HG02678 (cell line): ENCODE measurements around the gene PLD3.
"Not testable (repeated sequence)": the region's sequence is repeated elsewhere in the genome, so short reads cannot be mapped to it uniquely, and the experiment has no call there.

Experiments used
- ATAC-seq: cut with Tn5 transposase; IDR thresholded peaks from one replicate; pipeline ENCODE4 v1.9.1; 2021; ENCODE audit warnings: mild to moderate bottlenecking, moderate library complexity; ENCODE audit not compliant: unreplicated experiment

PLD3 gene

DNA sequence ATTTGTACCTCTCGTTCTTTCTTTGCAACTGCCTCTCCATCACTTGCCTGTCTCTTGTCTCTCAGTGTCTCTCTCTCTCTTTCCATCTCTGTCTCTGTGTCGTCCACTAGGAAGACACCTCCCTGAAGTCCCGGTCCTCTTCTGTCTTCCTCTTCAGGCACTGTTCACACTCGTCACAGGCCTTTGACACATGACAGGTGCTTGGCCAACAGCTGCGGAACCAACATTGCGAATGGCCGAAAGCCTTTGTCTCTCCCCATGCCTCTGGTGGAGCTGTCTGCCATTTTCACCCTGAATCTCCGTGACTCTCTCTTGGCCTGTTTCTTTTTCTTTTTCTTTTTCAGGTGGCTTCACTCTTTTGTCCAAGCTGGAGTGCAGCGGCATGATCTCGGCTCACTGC is 38.7 kb downstream of the PLD3 start:
- ATAC-seq, result no peak

DNA sequence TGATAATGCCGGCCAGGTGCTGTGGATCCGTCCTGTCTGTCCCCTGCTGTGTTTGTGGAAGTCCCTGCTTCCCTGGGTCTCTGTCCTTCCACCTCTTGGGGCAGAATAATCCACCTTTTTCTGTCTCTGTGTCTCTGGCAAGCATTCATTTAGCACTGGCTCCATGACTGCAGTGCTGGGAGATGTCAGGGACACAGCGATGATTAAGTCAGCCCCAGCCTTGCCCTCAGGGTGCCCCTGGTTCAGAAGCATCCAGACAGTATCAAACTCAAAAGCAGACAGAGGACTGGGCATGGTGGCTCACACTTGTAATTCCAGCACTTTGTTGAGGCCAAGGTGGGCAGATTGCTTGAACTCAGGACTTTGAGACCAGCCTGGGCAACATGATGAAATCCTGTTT is 40.0 kb downstream of the PLD3 start:
- no peak for ATAC-seq

DNA sequence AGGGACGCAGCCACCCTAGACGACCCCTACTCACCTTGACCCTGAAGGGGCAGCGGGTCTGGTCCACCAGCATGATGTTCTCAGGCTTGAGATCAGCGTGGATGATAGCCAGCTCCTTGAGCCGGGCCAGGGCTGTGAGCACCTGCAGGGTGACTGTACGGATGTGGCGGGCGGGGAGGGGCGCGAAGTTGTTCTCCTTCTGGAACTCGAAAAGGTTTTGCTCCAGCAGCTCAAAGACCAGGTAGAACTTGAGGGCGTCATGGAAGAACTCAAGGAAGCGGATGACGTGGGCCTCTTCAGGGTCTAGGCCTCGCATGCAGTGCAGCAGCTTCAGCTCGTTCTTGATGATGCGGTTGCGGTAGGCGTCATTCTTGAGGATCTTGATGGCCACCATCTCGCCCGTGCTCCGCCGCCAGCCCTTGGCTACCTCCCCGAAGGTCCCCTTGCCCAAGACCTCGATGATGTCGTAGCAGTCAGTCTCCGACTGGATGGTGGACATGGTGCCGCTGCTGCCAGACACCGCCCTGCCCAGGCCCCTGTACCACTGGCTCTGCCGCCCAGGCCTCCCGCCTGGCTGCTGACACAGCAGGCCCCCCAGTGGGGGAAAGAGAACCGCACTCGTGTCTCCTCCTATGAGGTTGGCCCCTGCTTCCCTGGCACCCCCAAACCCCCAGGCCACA is 41.0 kb downstream of the PLD3 start:
- ATAC-seq, result no peak

DNA sequence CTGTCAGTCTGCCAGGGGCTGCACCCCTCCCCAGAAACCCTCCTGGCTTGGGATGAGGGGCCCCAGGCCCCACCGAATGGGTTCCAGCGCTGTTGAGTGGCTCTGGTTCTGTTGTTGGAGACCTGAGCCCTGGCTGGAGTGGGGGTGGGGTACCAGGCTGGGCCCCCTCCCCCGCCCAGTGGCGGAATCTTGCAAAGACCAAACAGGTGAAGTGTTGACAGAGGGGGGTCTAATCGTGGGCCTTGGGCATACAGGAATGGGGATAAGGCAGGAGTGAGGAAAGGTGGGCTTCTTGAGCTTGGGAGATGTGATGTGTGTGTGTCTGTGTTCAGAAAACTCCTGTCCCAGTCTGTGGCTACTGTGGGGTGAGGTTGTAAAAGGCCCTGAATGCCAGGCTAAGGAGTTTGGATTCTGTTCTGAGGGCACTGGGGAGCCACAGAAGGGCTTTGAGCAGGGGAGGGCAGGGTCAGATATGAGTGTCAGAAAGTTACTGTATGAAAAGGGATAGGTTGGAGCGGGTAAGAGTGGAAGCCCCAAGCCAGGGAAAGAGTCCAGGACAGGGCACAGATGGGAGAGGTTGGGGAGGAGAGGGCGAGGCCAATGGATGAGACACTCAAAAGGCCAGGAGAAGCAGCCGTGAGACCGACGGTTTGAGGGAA is 41.7 kb downstream of the PLD3 start, which contains the start of gene HIPK4:
Gene HIPK4 (minus strand): TSS at position 98 of the 659 bp plus-strand sequence. CDS start 279 bp downstream, outside the sequence.
- no peak for ATAC-seq

DNA sequence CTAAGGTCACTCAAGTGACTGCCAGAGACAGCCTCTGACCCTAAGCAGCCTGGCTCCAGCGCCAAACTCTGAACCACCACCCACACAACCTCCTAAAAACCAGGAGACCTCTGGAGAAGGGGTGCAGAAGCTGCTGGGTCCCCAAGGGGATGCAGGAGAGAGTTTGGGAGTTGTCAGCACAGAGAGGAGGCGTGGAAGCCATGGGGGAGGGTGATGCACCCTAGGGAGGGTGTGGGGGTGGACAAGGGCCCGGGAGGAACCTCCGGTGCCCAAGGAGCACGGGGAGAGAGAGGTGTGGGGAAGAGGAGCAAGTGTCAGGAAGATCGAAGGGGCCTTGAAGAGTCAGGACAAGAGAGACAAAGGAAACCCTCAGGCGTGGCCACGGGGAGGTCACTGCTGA is 43.6 kb downstream of the PLD3 start:
- no peak for ATAC-seq

DNA sequence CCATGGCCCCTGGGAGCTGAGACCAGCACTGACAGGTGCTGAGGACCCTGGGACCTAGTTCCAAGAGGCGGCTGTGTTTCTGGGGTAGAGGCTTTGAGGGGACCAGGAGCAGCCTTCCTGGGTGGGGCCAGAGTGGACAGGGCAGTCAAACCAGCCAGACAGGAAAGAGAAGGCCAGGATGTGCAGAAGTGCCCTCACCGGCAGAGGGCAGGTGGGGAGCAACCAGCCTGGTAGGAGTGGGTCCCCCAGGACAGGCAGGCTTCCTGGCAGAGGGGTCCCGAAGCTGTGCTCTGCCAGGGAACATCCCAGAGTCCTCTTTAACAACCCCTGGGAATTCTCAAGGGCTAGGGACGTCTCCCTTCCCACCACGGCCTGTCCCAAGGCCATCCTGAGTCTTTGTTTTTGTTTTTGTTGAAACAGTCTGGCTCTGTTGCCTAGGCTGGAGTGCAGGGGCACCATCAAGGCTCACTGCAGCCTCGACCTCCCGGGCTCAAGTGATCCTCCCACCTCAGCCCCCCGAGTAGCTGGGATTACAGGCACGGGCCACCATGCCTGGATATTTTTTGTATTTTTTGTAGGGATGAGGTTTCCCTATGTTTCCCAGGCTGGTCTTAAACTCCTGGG is 44.5 kb downstream of the PLD3 start:
- no peak for ATAC-seq

DNA sequence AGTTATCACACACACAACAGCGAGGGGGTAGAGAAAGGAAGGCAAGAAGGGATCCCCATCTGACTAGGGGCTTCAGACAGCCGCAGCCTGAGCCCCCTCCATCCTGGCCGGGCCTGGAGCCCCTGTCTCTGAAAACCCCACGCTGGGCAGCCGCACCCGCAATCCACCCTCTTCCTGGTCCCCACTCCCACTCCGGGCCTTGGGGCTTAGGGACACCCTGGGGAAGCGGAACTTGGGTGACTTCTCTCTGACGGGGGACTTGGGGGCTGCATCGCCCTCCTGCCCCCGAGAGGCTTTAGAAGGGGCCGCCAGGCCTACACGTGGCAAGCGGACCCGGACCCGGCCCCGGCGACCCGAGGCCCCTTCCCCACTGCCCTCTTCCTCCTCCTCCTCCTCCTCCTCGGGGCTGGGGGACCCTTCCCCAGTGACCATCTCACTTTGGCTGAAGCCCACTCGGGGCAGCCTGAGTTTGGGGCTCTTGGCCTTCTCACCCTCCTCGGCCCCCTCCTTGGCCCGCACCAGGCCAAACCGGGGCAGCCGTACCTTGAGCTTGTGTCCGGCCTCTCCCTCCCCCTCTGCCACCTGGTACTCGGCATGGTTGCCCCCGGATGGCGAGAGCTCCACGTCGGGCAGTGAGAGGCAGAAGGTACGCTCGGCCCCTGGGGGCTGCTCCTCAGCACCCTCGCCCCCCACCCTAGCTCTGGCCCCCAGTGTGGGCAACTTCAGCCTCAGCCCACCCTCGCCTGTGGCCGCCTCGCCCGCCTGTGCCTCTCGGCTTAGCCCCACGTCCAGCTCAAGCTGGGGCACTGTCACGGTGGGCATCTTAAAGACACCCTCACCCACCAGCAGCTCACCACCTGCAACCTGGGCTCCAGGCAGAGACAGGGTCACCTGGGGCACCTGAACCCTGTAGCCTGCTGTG is 45.7 kb downstream of the PLD3 start:
- no peak for ATAC-seq

DNA sequence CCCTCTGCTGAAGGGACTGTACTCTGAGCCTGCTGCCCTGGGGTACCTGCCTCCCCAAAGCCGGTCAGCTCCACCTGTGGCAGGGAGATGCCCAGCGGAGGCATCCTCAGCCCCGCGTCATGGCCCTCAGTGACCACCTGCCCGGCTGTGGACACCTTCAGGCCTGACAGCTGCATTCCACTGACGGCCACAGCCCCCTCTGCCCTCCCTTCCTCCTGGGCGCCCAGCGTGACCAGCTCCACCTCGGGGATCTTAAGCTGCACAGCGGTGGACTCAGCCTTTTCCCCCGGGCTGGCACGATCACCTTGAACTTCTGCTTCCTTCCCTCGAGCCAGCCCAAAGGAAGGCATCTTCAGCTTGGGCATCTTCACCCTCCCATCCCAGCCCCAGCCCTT is 46.3 kb downstream of the PLD3 start:
- no peak for ATAC-seq

DNA sequence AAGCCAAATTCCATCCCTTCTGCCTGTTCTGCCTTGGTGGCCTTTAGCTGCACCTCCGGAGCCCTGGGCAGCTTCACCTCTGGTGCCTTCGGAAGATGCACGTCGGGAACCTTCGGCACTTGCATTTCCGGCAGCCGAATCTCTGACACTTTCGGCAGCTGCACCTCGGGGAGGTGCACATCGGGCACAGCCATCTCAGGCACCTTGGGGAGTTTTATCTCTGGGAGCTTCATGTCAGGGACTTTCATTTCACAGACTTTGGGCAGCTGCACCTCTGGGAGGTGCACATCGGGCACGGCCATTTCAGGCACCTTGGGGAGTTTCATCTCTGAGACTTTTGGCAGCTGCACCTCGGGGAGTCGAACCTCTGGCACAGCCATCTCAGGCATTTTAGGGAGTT is 47.5 kb downstream of the PLD3 start:
- ATAC-seq, result no peak

DNA sequence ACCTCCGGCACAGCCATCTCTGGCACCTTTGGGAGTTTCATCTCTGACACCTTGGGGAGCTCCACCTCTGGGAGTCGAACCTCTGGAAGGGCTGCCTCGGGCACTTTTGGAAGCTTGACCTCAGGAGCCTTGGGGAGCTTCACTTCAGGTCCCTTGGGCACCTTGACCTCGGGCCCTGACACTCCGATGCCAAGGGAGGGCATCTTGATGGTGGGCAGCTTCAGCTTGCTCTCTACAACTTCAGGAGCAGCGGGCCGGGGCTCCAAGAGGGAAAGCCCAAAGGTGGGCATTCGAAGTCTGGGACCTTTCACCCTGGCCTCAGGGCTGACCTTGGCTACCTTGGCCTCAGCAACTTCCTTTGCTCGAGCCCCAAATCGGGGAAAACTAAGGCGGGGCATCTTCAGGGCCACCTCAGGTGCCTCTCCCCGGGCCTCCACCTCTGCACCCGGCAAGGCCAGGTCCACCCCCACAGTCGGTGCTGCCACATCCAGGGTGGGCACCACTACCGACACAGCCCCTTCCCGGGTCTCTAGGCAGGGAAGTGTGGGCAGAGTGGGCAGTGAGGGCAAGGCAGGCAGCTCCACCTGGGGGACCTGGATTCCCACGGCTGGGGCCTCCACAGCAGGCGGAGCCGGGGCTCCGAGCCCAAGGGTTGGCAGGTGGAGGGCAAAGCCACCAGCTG is 48.5 kb downstream of the PLD3 start:
- no peak for ATAC-seq

DNA sequence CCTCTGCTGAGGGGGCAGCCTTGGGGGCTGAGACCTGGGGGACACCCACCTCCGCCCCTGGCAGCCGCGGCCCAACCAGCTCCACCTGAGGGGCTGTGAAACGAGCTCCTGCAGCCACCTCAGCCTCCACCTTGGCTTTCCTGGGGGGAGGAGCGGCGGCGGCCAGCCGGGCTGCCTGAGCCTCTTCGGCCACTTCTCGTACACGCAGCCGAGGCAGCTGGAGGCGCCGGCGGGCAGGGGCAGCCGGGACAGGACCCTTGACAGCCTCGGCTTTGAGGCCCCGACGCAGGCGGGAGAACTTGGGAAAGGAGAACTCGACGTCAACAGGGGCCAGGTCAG is 49.0 kb downstream of the PLD3 start:
- ATAC-seq, result no peak

DNA sequence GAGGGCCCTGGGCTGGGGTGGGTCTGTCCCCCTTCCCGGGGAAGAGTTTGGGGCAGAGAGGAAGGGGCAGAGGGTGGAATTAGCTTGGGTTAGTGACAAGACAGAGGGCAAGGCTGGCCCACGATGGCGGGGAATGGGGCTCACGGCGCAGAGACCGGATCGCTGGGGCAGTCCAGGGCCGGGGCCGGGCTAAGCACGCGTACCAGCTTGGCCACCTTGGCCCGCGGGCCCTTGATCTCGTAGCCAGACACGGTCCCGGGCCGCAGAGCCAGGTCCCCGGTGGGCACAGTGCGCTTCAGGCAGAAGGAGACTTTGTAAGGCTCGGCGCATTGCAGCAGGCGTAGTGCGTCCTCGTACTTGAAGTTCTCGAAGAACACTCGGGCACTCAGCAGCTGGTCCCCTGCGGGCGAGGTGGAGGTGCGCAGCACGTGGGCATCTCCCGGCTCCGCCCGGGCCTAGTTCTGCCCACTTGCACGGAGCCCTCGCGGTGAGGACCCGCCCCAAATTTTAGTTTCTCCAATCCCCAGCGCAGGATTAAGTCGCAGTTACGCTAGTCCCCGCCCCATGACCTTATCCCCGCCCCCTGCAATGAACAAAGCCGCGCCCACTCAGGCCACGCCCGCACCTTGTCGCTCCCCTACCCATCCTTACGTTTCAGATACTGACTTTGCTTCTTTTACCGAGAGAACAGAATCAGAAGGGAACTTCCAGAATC is 50.1 kb downstream of the PLD3 start:
- ATAC-seq, result no peak

DNA sequence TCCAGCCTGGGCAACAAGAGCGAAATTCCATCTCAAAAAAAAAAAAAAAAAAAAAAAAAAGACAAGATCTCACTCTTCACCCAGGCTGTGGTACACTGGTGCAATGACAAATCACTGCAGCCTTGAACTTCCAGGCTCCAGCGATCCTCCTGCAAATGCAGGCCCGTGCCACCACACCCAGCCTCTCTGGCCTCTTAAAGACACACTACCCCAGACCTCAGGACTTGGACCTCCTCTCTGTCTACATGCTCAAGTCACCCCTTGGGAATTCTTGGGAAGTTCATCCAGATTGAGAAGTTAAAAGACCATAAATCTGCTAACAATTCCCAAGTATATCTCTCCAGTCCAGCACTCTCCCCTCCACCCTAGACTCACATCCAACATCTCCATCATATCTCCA is 52.1 kb downstream of the PLD3 start:
- ATAC-seq, result no peak

DNA sequence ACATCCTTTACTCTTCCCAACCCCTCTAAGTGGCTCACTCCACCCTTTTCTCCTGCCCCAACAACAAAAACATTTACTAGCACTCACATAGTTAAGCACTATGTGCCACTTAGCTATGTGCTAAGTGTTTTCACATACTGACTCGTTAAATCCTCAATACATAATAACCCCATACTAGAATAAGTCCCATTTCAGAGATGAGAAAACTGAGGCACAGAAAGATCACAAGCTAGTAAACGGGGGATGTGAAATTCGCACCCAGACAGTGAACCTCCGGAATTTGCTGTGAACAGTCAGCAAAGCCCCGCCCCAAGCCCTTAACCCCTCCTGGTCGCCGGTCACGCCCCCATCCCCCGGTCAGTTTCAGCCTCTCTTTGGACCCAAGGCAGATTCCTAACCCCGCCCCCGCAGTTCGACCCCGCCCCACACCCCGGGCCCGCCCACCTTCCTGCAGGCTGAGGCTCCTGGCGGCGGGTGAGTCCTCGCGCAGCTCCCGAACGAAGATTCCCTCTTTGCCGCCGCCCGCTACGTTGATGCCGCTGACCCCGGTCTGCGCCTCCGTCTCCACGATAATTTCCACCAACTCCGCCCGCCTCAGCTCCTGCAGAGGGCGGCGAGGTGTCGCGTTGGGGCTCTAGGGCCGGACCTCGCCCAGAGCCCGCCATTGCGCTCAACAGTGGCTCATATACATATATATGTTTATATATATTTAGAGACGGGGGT is 54.9 kb downstream of the PLD3 start:
- ATAC-seq, result peak; percentile 71

DNA sequence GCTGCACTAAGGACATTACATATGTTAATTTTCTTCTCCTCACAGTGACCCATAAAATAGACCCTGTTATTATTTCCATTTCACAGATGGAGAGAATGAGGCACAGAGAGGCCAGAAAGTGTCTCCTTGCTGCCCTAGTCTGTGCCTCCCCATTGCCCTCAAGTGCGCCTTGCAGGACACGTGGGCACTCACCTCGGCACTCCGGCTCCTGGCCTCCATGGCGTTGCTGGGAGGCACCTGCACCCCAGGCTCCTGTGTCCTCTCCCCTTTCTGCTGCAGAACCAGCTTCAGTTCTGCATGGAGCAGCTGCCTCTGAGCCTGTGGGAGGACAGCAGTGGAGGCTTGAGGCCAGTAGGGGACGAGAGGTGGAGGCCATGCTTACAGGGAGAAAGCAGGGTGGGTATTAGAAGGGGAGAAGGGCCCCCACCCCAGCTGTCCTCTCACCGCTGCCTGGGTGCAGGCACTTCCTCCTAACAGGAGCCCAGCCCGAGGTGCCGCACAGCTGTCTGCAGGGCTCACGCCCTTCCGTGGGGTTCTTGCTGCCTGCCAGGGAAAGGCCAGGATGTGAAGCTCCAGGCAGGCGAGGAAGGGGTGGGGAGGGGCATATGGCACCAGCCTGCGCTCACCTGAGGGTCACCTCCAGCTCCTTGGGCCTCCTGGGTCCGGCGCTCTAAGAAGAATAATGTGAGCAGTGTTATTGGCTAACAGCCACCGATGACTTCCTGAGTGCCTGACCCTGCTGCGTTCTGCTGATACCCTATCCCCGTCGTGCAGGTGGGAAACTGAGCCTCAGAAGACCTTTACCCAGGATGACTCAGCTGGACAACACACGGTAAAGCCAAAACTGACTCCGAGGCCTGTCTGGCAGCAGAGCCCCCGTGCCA is 59.5 kb downstream of the PLD3 start:
- ATAC-seq, result no peak

DNA sequence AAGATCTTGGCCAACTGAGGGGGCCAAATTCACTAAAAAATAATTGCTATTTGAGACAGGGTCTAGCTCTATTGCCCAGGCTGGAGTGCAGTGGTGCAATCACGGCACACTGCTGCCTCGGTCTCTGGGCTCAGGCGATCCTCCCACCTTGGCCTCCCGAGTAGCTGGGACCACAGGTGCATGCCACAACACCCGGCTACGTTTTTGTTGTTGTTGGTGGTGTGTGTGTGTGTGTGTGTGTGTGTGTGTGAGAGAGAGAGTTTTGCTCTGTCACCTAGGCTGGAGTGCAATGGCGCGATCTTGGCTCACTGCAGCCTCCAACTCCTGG is 60.1 kb downstream of the PLD3 start:
- not testable (repeated sequence) for ATAC-seq

DNA sequence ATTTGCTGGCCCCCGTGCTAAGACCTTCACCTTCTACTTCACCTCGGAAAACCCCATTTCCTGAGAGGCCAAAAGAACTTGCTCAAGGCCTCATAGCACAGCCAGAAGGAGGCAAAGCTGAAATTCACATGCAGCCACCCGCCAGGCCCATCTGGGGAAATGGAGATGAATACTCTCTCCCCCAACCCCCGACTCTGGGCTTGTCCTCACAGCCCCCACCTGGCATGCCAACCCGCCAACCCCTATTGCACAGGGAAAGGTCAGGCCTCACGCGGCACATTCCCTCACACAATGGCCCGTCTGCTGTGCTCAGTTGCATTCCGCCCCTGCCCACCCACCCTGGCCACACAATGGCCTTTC is 61.5 kb downstream of the PLD3 start:
- ATAC-seq, result no peak

DNA sequence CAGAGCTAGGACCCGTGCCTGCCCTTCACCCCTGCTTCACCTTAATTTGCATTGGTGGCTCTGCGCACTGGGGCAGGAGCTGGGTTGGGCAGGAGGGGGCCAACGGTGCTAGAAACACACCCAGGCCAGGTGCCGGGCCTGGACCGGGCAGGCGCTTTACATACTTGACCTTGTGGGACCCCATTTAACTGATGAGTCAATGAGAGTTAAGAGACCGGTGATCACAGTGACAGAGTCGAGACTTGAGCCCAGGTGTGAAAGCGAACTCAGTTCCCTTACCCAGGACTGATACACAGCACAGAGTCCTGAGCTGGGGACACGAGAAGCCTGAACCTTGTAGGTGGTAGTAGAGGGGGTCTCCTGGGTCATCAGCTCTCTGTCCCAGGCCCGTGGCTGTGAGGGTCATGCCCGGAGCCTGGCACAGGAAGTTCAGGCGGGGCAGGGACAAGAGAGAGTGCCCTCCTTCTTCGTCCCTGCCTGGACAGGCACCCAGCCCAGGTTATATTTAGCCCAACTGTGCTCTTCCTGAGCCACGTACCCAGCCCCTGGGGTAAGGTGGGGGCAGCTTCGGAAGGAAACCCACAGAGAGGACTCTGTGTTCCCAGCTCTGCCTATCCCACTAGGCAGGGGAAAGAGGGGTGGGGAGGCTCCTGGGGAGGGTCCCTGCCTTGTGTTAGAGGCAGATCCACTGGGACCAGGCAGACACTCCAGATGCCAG is 62.8 kb downstream of the PLD3 start:
- no peak for ATAC-seq
